GM18502 (cell line): Measurements from ENCODE around the gene NFU1.
A peak's percentile ranks its signal among the peaks of the same experiment; 100 is the strongest.

ENCODE experiments used
- ATAC-seq: cut with Tn5 transposase; IDR thresholded peaks from one replicate; pipeline ENCODE4 v1.9.1; 2021; ENCODE audit warnings: mild to moderate bottlenecking; ENCODE audit not compliant: unreplicated experiment, poor library complexity

The NFU1 gene

GRCh38 chr2:69436938-69437750 lies at the start of gene NFU1:
NFU1 (minus strand) TSS chr2:69437435; CDS start chr2:69437422, 13 bp downstream.
- ATAC-seq = peak; percentile 96

- ATAC-seq = no peak
Observed at GRCh38 chr2:69483696-69484095, 46.5 kb upstream of the NFU1 start.

DNA sequence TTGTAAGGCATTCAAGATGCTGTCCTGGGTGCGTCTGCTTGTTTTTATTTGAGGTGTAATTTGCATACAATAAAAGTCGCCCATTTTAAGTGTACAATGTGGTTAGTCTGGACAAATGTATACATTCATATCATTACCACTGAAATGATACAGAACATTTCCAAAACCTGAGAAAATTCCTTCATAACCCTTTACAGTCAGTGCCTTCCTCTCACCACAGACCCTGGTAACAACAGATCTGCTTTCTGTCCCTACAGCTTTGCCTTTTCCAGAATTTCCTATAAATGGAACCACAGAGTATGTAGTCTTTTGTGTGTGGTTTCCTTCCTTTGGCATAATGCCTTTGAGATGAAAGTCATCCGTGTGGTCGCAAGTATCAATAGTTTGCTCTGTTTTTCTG lies 45.8 kb upstream of the NFU1 start:
- no peak for ATAC-seq

- no peak for ATAC-seq
Observed at GRCh38 chr2:69482471-69482870, 45.2 kb upstream of the NFU1 start.

GRCh38 chr2:69481421-69481820 lies 44.2 kb upstream of the NFU1 start:
- ATAC-seq = no peak

GRCh38 chr2:69477627-69478026 lies 40.4 kb upstream of the NFU1 start:
- no peak for ATAC-seq

- no peak for ATAC-seq
Observed at GRCh38 chr2:69474688-69475087, 37.5 kb upstream of the NFU1 start.

DNA sequence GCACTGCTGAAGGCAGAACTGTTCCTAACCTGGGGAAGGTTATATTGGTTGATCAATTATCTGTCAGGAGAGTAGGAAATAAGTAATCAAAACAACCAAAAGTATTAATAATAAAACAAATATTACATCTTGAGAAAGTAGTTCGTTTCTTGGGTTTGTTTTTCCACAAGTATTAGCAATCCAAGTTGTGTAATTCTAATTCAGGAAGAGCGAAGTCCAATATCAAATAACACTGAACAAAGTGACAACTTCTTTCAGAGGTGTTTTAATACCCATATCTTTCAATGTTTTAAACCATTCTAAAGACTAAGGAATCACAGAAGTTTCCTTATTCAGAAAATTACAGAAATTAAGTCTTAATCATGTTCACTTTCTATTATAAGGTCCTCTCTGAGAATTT lies 34.6 kb upstream of the NFU1 start:
- ATAC-seq = no peak

DNA sequence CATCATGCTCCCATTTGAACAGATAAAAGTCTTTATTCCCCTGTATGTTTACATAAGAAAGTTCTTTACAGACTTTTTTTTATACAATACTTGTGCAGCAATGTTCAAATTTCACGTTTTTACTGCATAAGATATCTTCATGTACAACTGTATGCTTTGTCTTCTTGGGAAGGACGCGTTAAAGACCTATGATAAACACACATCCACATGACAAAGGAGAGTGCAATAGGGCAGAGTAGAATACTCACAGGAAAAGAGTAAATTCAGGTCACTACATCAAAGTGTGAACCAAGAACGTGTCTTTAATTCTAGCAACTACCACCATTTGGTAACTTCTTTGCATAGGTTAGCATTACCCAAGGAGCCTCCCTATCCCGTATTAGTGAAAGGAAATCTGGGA lies 33.7 kb upstream of the NFU1 start:
- ATAC-seq = no peak

DNA sequence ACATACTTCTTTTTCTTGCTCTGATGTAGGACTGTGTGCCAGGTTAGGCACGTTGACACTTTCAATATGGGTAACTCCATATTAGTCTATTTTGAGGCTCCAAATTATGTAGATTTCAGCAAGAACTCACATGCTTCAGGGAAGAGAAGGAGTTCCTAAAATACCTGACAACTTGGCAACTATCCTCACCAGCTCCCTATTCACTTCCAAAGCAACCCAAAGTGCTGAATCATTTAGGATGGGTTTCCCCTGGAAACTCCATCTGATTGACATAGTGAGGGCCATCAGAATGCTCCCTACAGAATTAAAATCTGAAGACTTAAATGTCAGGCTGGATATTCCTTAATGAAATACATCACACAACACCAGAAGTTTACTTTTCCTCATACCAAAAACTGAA lies 32.5 kb upstream of the NFU1 start:
- no peak for ATAC-seq

- no peak for ATAC-seq
Observed at GRCh38 chr2:69469375-69469774, 32.1 kb upstream of the NFU1 start.

DNA sequence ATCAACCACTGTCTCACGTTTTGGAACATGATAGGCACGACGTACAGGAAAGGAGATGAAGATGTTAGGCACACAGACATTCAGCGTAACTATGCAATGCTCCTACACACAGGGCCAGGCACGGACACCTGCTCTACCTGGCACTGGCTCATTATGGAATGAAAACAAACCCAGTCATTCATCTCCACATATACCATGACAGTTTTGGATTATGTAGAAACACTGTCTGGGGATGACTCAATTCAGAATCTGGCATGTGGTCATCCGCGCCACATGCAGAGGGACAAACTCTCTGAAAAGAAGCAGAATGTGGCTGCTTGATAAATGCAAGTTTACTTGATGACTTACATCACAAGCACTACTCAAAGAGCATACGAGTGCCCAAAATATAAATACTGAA lies 29.5 kb upstream of the NFU1 start:
- ATAC-seq = no peak

GRCh38 chr2:69465513-69466456 lies 28.6 kb upstream of the NFU1 start:
- ATAC-seq = no peak

DNA sequence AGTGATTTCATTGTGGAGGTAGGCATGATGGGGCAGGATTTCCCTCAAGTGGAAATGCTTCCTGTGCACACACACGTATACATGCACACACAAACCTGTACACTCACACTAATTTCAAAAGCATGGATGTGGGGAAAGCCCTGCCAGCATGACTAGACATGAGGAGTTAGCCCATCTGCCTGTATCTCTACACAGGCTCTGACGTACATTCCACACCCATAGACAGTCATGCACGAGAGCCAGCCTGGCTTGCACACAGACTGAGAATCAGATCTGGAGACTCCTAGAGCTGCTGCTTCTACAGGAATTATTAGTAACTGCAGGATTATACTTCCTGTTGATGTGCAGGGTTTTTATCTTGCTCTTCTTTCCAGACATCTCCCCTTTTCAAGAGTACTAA lies 27.3 kb upstream of the NFU1 start:
- ATAC-seq = no peak

DNA sequence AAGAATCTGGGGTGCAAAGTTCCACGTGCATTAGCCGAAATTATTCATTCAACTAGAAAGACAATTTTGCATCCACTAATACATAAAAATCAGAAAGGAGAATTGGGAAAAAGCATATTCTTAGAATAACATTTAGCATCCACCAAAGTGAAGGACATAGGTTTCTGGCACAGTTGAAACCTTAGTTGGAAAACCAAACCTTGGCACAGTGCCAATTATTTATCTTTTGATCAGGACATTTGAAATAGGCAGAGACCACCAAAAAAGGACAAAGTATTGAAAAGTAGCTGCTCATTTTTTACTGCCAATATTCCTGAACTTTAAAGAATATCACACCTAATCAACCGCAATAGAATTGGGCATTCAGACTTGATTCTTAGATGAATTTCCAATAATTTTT lies 25.5 kb upstream of the NFU1 start:
- ATAC-seq = no peak

DNA sequence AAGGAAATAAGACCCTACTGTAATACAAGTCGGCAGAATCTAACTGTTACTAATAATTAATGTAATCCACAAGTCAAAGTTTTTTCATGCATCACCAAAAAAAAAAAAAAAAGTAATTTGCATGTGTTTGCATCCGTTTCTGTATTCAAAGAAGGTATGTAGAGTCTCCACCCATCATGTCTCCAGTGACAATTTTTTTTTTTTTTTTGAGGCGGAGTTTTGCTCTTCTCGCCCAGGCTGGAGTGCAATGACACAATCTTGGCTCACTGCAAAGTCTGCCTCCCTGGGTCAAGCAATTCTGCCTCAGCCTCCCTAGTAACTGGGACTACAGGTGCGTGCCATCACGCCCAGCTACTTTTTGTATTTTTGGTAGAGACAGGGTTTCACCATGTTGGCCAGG lies 24.2 kb upstream of the NFU1 start:
- ATAC-seq = no peak

GRCh38 chr2:69459936-69460335 lies 22.7 kb upstream of the NFU1 start:
- ATAC-seq = no peak

GRCh38 chr2:69456950-69457445 lies 19.8 kb upstream of the NFU1 start:
- no peak for ATAC-seq

GRCh38 chr2:69456154-69456553 lies 18.9 kb upstream of the NFU1 start:
- ATAC-seq = no peak

DNA sequence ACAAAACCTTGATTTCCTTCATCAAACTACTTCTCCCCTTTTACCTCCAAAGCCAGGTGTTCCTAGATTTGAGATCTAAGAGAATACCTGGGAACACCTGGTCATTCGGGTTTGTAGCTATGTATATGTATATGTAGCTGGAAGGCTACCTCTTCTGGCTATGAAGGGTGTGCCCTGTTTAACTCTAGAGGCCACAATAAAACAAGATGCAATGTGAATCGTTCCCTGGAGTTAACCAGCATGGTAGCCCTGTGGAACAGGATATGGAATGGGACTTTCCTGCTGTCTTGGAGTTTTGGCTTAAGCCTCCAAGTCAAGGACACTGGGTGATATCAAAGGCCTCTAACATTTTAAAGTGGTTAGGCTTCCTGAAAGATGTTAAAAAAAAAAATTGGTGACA lies 17.7 kb upstream of the NFU1 start:
- no peak for ATAC-seq

DNA sequence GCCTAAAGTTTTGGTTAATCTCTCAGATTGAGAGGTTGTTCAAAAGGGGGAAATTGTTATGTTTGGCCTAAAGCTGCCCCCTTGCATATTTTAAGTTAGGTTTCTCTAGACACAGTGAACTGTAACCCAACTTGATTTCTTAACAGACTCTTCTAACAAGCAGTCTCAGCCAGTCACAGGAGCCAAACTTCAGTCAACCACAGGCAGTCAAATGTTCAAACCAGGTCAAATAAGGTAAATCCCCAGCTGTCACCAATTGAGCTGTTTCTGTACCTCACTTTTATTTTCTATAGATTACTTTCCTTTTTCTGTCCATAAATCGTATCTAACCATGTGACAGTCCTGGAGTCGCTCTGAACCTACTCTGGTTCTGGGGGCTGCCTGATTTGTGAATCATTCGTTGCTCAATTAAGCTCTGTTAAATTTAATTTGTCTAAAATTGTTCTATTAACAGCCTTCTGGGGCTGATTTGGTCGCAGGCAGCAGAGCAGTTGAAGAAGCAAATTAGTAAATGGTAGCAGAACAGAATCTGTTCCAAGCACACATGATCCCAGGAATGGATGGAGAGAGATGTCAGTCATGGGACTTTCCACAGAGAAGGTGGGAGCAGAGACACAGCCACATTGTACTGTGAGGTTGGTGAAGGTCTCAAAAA lies 16.4 kb upstream of the NFU1 start:
- peak; percentile 88 for ATAC-seq
